Psoas muscle (tissue), 8 donors: ENCODE measurements around the gene MMP28. TPM values are rescaled to one million over a fixed set of nuclear protein-coding genes. Genes with fewer than 3 reads are reported as not detected.

ENCODE experiments used
- ATAC-seq, 4 donors: fragments of 200-7000 bp; cut with Tn5 transposase; one replicate each; pipeline ENCODE4 v1.9.1; 2020; ENCODE audit warnings: moderate library complexity in 3 of 4, mild to moderate bottlenecking in 2 of 4
- DNase-seq, 2 donors: peaks; one replicate each; pipeline ENCODE4 v3.0.0-alpha.2; 2020
- H3K27ac ChIP-seq: fragments of 200-600 bp; one replicate; pipeline ENCODE4 v1.8.0; 2022
- H3K27me3 ChIP-seq, 3 donors: fragments of 200-600 bp in 1 of 3; one replicate each; pipeline versions ENCODE4 v1.6.1 to v1.8.0; 2013 to 2022; ENCODE audit warnings: low read length in 2 of 3, mild to moderate bottlenecking in 2 of 3, moderate library complexity in 1 of 3; ENCODE audit not compliant: insufficient read depth in 3 of 3
- H3K36me3 ChIP-seq, 2 donors: fragments of 200-600 bp in 1 of 2; one replicate each; pipeline versions ENCODE4 v1.6.1 to v1.8.0; 2013 to 2022; ENCODE audit warnings: low read depth in 1 of 2, mild to moderate bottlenecking in 1 of 2, moderate library complexity in 1 of 2; ENCODE audit not compliant: insufficient read depth in 1 of 2
- H3K4me1 ChIP-seq: fragments of 200-600 bp; one replicate; pipeline ENCODE4 v1.8.0; 2022
- H3K4me3 ChIP-seq: fragments of 200-600 bp; one replicate; pipeline ENCODE4 v1.8.0; 2022; ENCODE audit warnings: mild to moderate bottlenecking
- H3K9me3 ChIP-seq: fragments of 200-600 bp; one replicate; pipeline ENCODE4 v1.8.0; 2022
- WGBS, 3 donors: extraction: QIAGEN DNeasy Blood & Tissue Kit; methylation state at CpG; one replicate each; pipeline versions ENCODE4 v1.1.6 to v1.1.7; 2013; 5-methylcytosine and 5-hydroxymethylcytosine counted together
- intact Hi-C, 2 donors: fragments of 100-400 bp; cut with DNase I; formaldehyde crosslinking; loops; one replicate each; pipeline versions ENCODE4 v1.11.0 to v1.14.2; 2022
- polyA plus RNA-seq, 3 donors: library from polyadenylated mRNA; stranded (reverse); fragments of 200-250 nt; gene quantifications; one replicate each; pipeline ENCODE4 v1.2.3, GENCODE V29; 2013
- total RNA-seq, 4 donors: library from RNA; stranded (reverse); fragmentation: NEBNext Ultra II Directional in 2 of 4; extraction: Animal tissue kit (Norgen Biotek cat#: 25700) in 2 of 4; gene quantifications; one replicate each; pipeline versions ENCODE4 v1.2.1 to v1.2.4, GENCODE V29; 2021 to 2023
- TF ChIP-seq, protein P1 (sequence below): fragments of 200-600 bp; IDR thresholded peaks from one replicate; pipeline ENCODE4 v1.8.0; 2022; ENCODE audit warnings: antibody characterized with exemption
- donor health status: healthy with polysubstance abuse.
- donor health status: DM: no; HTN: no; CAD: no; lungs with moderate emphysema.
- donor health status: Bipolar disorder and iron deficiency.
- donor health status: healthy.
- donor health status: DM: yes; HTN: yes; CAD: no.
- donor health status: DM: no; HTN: no; CAD: no.
- donor health status: DM: no; HTN: no; CAD: no.
- donor health status: DM: yes; HTN: yes; CAD: no.

The MMP28 gene
- total and polyA plus RNA-seq, 7 donors: 0.61 to 5.5 (median 1.7) TPM

DNA sequence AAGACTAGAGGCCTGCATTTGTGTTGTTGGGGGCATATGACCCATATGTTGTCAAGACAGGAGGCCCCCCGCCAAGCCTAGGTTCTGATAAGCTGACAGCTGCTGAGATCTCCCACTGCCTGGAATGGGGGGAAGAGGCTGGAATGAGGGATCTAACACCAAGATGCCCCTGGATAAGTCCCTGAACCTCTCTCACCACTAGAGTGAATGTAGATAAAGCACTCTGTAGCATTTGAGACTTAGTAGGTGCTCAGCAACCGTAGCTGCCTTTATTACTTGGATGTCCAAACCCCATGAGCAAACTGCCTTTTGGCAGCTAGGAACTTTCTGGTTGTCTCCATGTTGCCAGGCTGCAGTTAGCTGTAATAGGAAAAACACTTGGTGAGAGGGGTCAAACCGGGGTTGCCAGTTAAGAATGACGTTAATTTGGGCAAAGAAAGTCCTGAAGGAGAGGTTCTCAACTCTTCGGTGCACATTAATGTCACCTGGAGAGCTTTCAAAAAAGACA lies 68.4 kb downstream of the MMP28 start:
- no peaks in the 10 kb centered on the region for H3K9me3 ChIP-seq
- ATAC-seq (no peak), DNase-seq (no peak)
- peaks cover 7 to 34% of the 10 kb centered on the region in 2 donors for H3K36me3 ChIP-seq
- intact Hi-C loops: no loop called here
- H3K27me3 ChIP-seq: no peaks in the 10 kb centered on the region
- TF ChIP-seq, protein P1, sequence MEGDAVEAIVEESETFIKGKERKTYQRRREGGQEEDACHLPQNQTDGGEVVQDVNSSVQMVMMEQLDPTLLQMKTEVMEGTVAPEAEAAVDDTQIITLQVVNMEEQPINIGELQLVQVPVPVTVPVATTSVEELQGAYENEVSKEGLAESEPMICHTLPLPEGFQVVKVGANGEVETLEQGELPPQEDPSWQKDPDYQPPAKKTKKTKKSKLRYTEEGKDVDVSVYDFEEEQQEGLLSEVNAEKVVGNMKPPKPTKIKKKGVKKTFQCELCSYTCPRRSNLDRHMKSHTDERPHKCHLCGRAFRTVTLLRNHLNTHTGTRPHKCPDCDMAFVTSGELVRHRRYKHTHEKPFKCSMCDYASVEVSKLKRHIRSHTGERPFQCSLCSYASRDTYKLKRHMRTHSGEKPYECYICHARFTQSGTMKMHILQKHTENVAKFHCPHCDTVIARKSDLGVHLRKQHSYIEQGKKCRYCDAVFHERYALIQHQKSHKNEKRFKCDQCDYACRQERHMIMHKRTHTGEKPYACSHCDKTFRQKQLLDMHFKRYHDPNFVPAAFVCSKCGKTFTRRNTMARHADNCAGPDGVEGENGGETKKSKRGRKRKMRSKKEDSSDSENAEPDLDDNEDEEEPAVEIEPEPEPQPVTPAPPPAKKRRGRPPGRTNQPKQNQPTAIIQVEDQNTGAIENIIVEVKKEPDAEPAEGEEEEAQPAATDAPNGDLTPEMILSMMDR: no peak
- peaks cover 13% of the 10 kb centered on the region for H3K4me1 ChIP-seq
- H3K4me3 ChIP-seq: no peak overlapping the region
- 65 to 74% (median 71%) methylated on average over 5 of the region's 5 CpGs for WGBS, 3 donors
- H3K27ac ChIP-seq: no peak overlapping the region

DNA sequence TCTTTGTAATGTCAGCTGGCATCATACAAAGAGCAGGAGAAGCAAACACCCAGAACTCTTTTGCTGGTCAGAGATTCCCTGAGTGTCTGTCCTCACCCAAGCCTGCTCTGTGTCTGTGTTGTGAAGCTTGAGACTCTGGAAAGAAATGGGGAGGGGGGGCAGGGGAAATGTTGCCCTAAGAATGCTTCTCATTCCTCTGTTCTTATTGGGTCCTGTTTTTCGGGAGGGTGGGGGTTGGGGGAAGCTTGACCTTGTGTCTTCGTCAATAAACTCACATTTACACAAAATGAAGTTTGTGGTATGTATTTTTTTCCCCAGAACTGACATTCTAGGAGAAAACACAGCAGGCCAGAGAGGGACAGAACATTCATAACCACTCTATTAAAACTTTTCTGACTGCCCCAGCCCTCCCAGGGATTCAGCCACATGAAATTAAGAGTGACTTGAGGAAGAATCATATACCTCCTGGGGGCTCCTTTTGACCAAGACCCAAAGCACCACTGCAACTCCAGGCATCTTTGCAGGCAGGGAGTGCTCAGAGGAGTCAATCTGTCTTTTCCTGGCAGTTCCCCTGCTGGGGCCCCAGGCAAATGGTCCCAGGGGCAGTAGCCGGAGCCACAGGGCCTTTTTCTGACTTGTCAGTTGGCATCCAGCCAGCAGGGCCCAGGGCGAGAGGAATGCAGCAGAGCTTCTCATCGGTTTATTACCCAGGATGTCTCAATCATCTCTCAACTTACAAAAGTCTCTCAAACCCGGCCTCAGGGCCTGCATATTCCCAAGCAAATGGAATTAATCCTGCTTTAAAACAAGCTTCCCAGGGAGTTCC lies 69.1 kb downstream of the MMP28 start:
- DNase-seq (peak; percentile 64 to 85), ATAC-seq (peak in 3 of 4 donors; percentile 33 to 50 (median 36))
- TF ChIP-seq, protein P1: no peak
- no peaks in the 10 kb centered on the region for H3K27me3 ChIP-seq
- peaks cover 13% of the 10 kb centered on the region for H3K4me1 ChIP-seq
- H3K36me3 ChIP-seq: peaks cover 7 to 41% of the 10 kb centered on the region in 2 donors
- intact Hi-C loops: no loop called here
- no peaks in the 10 kb centered on the region for H3K9me3 ChIP-seq
- H3K27ac ChIP-seq: no peak overlapping the region
- 35 to 47% (median 37%) methylated on average over 6 of the region's 6 CpGs for WGBS, 3 donors
- H3K4me3 ChIP-seq: no peak overlapping the region

DNA sequence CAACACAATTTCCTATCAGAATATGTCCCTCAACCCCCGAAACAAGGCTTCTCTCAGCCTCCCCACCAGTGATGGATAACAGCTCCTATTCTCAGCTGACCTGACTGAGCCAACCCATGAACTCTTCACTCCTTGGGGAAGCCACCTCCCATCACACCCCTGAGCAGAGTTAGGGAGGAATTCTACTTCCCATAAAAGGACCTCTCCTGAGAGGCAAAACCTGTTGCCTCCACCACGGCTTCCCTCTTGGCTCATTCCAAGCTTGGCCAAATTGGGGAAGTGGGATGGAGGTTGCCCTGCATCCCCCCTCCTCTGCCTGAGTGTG lies 69.7 kb downstream of the MMP28 start:
- H3K9me3 ChIP-seq: no peaks in the 10 kb centered on the region
- H3K36me3 ChIP-seq: peaks cover 7 to 47% of the 10 kb centered on the region in 2 donors
- no peak for ATAC-seq
- TF ChIP-seq, protein P1: no peak
- 80 to 83% (median 83%) methylated on average over 2 of the region's 2 CpGs for WGBS, 3 donors
- H3K27me3 ChIP-seq: no peaks in the 10 kb centered on the region
- no peak overlapping the region for H3K27ac ChIP-seq
- no peak for DNase-seq
- intact Hi-C loops: no loop called here
- peaks cover 8% of the 10 kb centered on the region for H3K4me1 ChIP-seq
- H3K4me3 ChIP-seq: no peak overlapping the region

DNA sequence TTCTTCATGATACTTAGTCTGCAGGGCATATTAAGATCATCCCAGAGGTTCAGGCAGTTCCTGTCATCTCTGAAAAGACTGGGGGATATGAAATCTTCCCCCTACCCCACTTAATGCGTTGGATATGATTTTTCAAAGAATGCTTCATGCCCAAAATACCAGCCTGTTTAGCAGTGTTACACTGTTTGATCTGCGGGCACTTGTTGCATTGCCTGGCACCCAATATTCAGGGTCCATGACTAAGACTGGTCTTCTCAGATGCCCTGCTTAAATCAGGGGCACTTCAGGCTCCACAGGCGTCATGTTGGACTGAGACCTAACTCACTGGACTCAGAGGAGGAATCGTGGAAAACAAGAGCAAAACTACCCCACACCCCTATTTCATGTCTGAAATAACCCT lies 70.4 kb downstream of the MMP28 start:
- Histone ChIP-seq H3K36me3 (peaks cover 7 to 50% of the 10 kb centered on the region in 2 donors), H3K27me3 (no peaks in the 10 kb centered on the region), H3K9me3 (no peaks in the 10 kb centered on the region), H3K27ac (no peak overlapping the region), H3K4me1 (peaks cover 7% of the 10 kb centered on the region), H3K4me3 (no peak overlapping the region)
- no peak for DNase-seq
- ATAC-seq: no peak
- TF ChIP-seq, protein P1: no peak
- intact Hi-C loops: no loop called here
- 90 to 93% (median 93%) methylated on average over 4 of the region's 4 CpGs for WGBS, 3 donors
